Measurements from ENCODE around the gene ARSI. TPM values are rescaled to one million over a fixed set of nuclear protein-coding genes. Genes with fewer than 3 reads are reported as not detected.

Gene ARSI
- 0.04 TPM in 1 of 2 replicates, not detected in the other for total RNA-seq

- no peak for DNase-seq (ENCODE audit: low read depth, low spot score)
These were observed at the start of gene ARSI for GRCh38 chr5:150302301-150303069. ARSI (minus strand) TSS chr5:150302905; CDS start chr5:150302373, 532 bp downstream.

GRCh38 chr5:150350524-150351344, 48.0 kb upstream of the ARSI start:
- peak; percentile 5 for DNase-seq (ENCODE audit: low read depth, low spot score)

GRCh38 chr5:150349681-150350275, 47.1 kb upstream of the ARSI start:
- DNase-seq (ENCODE audit: low read depth, low spot score): no peak

- no peak for DNase-seq (ENCODE audit: low read depth, low spot score)
These were observed 44.7 kb upstream of the ARSI start for GRCh38 chr5:150347451-150347850.

GRCh38 chr5:150347003-150347402, 44.3 kb upstream of the ARSI start:
- no peak for DNase-seq (ENCODE audit: low read depth, low spot score)

GRCh38 chr5:150346592-150346991, 43.9 kb upstream of the ARSI start:
- DNase-seq (ENCODE audit: low read depth, low spot score): no peak

- DNase-seq (ENCODE audit: low read depth, low spot score): no peak
These were observed 43.0 kb upstream of the ARSI start for GRCh38 chr5:150345716-150346115.

- no peak for DNase-seq (ENCODE audit: low read depth, low spot score)
These were observed 41.4 kb upstream of the ARSI start for GRCh38 chr5:150343994-150344631.

GRCh38 chr5:150342583-150342982, 39.9 kb upstream of the ARSI start:
- DNase-seq (ENCODE audit: low read depth, low spot score): no peak

GRCh38 chr5:150341989-150342388, 39.3 kb upstream of the ARSI start:
- no peak for DNase-seq (ENCODE audit: low read depth, low spot score)

GRCh38 chr5:150341331-150341730, 38.6 kb upstream of the ARSI start:
- no peak for DNase-seq (ENCODE audit: low read depth, low spot score)

GRCh38 chr5:150340614-150341255, 38.0 kb upstream of the ARSI start:
- DNase-seq (ENCODE audit: low read depth, low spot score): no peak

GRCh38 chr5:150339841-150340240, 37.1 kb upstream of the ARSI start:
- DNase-seq (ENCODE audit: low read depth, low spot score): no peak

GRCh38 chr5:150339165-150339564, 36.5 kb upstream of the ARSI start:
- no peak for DNase-seq (ENCODE audit: low read depth, low spot score)

- DNase-seq (ENCODE audit: low read depth, low spot score): no peak
These were observed 35.8 kb upstream of the ARSI start for GRCh38 chr5:150338546-150338945.

GRCh38 chr5:150335778-150336177, 33.1 kb upstream of the ARSI start:
- no peak for DNase-seq (ENCODE audit: low read depth, low spot score)

GRCh38 chr5:150333400-150333799, 30.7 kb upstream of the ARSI start:
- no peak for DNase-seq (ENCODE audit: low read depth, low spot score)

GRCh38 chr5:150329881-150330876, 27.5 kb upstream of the ARSI start:
- no peak for DNase-seq (ENCODE audit: low read depth, low spot score)

- DNase-seq (ENCODE audit: low read depth, low spot score): no peak
These were observed 26.3 kb upstream of the ARSI start for GRCh38 chr5:150329038-150329437.

- DNase-seq (ENCODE audit: low read depth, low spot score): no peak
These were observed 25.8 kb upstream of the ARSI start for GRCh38 chr5:150328515-150328914.

Data from pulmonary artery endothelial cell (primary cell).